Measurements from ENCODE around the gene COPG2.

COPG2 gene

GRCh38 chr7:130493275-130493873, 175.2 kb downstream of the COPG2 start:
- DNase-seq (ENCODE audit: low spot score): no peak

DNA sequence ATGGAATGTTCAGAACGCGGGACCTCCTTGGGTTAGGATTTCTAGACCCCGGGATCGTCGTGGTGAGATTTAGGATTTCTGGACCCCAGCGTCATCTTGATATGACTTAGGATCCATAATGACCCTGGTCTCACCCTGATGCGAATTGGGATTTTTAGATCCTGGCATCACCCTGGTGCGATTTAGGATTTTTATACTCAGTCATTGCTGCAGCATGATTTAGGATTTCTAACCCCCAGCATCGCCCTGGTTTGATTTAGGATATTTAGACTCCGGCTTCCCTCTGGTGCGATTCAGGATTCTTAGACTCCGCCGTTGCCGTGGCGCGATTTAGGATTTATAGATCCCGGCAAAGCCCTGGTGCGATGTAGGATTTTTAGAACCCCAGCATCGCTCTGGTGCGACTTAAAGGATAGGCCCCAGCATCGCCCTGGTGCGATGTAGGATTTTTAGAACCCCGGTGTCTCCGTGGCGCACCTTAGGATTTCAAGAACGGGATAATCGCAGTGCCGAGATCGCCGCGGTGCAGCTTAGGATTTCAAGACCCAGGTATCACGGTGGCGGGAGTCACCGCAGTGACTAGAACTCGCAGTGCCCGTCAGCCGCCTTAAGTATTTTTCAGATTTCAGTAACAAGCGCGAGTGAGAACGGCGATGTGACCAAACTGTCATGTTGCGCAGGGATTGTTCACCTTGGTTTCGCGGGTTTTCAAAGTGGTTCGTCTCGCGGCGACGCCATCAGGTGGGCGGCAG, 175.8 kb downstream of the COPG2 start:
- no peak for DNase-seq (ENCODE audit: low spot score)

GRCh38 chr7:130491841-130492522, 176.6 kb downstream of the COPG2 start, which contains the start of gene MEST:
TSS of gene MEST (plus strand) at chr7:130492085. CDS start at chr7:130492314, 229 bp downstream.
- DNase-seq (ENCODE audit: low spot score): no peak

DNA sequence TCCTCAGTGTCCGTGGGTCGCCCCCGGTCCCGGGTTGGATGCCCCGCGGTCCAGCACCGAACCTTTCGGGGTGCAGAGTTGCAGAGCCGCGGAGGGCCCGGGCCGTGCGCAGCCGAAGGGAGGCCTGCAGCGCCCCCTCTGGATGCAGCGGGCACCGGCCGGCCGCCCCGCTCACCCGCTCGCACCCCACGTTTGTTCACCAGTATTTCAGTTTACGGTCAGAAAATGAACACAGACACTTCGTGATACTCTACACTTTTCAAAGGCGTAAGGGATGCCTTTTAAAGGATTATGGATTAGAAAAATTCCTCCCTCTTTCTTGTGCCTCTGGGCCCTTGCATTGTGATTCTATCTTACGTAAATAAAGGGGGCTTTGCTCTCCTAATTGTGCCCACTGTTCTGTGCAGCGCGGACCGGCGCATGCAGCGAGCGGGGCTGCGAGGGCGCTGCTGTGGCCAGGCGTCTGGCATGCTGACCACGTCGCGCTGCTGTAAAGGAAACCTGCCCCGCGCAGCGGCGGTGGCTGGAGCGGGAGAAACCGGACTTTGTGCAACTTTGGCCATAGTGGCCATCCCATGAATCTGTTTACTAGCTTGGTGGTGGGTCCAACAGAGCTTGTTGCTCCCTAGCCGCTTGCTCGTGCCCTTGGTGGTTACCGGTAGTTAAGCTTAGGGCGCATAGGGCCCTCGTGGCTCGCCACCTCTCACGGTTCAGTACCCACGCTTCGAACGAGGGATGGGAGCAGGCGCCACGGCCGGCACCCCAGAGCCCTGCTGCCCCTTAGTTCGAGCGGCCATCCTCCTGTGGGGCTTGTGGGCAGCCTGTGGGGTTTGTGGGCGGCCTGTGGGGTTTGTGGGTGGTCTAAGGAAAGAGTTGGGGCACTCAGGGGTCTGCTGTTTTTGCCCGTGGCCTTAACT, 177.4 kb downstream of the COPG2 start:
- no peak for DNase-seq (ENCODE audit: low spot score)

DNA sequence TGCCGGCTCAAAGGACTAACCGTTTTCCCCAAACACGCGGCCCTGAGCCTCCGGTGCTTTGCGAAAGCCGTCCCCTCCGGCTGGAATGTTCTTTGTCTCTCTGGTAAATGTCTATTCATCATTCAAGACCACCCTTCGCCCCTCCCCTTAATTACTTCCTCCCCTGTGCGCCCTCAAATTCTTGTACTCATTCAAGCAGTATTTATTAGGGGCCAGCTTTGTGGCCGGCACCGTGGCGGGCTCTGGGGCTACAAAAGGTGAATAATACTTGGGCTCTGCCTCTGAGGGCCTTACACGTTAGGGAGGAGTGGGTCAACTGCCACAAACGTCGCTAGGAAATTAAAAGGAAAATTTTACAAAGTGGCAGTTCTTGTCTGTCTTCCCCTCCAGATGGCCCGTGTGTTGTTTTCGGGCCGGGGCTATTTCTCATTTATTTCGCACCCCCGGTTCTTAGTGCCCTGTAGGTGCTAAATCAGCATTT, 178.2 kb downstream of the COPG2 start:
- DNase-seq (ENCODE audit: low spot score): no peak

- no peak for DNase-seq (ENCODE audit: low spot score)
These were observed 179.2 kb downstream of the COPG2 start for GRCh38 chr7:130489140-130489983.

GRCh38 chr7:130488392-130489139, 180.0 kb downstream of the COPG2 start:
- no peak for DNase-seq (ENCODE audit: low spot score)

GRCh38 chr7:130486954-130487436, 181.6 kb downstream of the COPG2 start:
- DNase-seq (ENCODE audit: low spot score): no peak

GRCh38 chr7:130486114-130486953, 182.2 kb downstream of the COPG2 start:
- DNase-seq (ENCODE audit: low spot score): peak; percentile 99

GRCh38 chr7:130485734-130486113, 182.8 kb downstream of the COPG2 start:
- DNase-seq (ENCODE audit: low spot score): no peak

- no peak for DNase-seq (ENCODE audit: low spot score)
These were observed 185.5 kb downstream of the COPG2 start for GRCh38 chr7:130483031-130483430.

- no peak for DNase-seq (ENCODE audit: low spot score)
These were observed 186.7 kb downstream of the COPG2 start for GRCh38 chr7:130481898-130482297.

GRCh38 chr7:130479716-130480400, 188.7 kb downstream of the COPG2 start:
- no peak for DNase-seq (ENCODE audit: low spot score)

GRCh38 chr7:130478991-130479390, 189.6 kb downstream of the COPG2 start:
- no peak for DNase-seq (ENCODE audit: low spot score)

GRCh38 chr7:130476297-130477150, 192.0 kb downstream of the COPG2 start:
- no peak for DNase-seq (ENCODE audit: low spot score)

GRCh38 chr7:130475776-130476175, 192.8 kb downstream of the COPG2 start:
- no peak for DNase-seq (ENCODE audit: low spot score)

GRCh38 chr7:130473876-130474275, 194.7 kb downstream of the COPG2 start:
- DNase-seq (ENCODE audit: low spot score): no peak

- no peak for DNase-seq (ENCODE audit: low spot score)
These were observed 195.3 kb downstream of the COPG2 start for GRCh38 chr7:130473289-130473688.
